Muscle of back (tissue), 11 donors: ENCODE results near the gene BICD1. TPM values are rescaled to one million over a fixed set of nuclear protein-coding genes. Genes with fewer than 3 reads are reported as not detected.

Source experiments
- DNase-seq, 3 donors: peaks; one replicate each; pipeline versions ENCODE4 v3.0.0 to v3.0.0-alpha.2; 2013
- polyA plus RNA-seq, 10 donors: library from polyadenylated mRNA; unstranded; fragments of 120-200 nt; gene quantifications; one replicate each; pipeline ENCODE4 v1.2.1, GENCODE V29; 2013; ENCODE audit not compliant: insufficient read length in 10 of 10

The BICD1 gene
- polyA plus RNA-seq, 10 donors = 6.7 to 13.0 (median 10.9) TPM

GRCh38 chr12:32100888-32101287, 5.8 kb upstream of the BICD1 start:
- DNase-seq = no peak

GRCh38 chr12:32102234-32102633, 4.4 kb upstream of the BICD1 start:
- no peak for DNase-seq

GRCh38 chr12:32104572-32105355, 1.9 kb upstream of the BICD1 start:
- peak in 1 of 3 donors; percentile 16 for DNase-seq

GRCh38 chr12:32105986-32106516, 596 bp upstream of the BICD1 start:
- no peak for DNase-seq

- peak in 1 of 3 donors; percentile 40 for DNase-seq
Measured at GRCh38 chr12:32107359-32108267, 966 bp downstream of the BICD1 start.

GRCh38 chr12:32108787-32109186, 2.1 kb downstream of the BICD1 start:
- no peak for DNase-seq

GRCh38 chr12:32110417-32110816, 3.8 kb downstream of the BICD1 start:
- no peak for DNase-seq

GRCh38 chr12:32110942-32111341, 4.3 kb downstream of the BICD1 start:
- DNase-seq = no peak

- peak in 2 of 3 donors; percentile 62 to 97 for DNase-seq
Measured at GRCh38 chr12:32115404-32116104, 8.9 kb downstream of the BICD1 start.

GRCh38 chr12:32116897-32117296, 10.2 kb downstream of the BICD1 start:
- DNase-seq = peak in 1 of 3 donors; percentile 38

GRCh38 chr12:32117316-32117715, 10.7 kb downstream of the BICD1 start:
- DNase-seq = peak in 1 of 3 donors; percentile 33

GRCh38 chr12:32118806-32119205, 12.2 kb downstream of the BICD1 start:
- no peak for DNase-seq

- DNase-seq = no peak
Measured at GRCh38 chr12:32120419-32120818, 13.8 kb downstream of the BICD1 start.

GRCh38 chr12:32124637-32125036, 18.0 kb downstream of the BICD1 start:
- no peak for DNase-seq

GRCh38 chr12:32125455-32126084, 18.9 kb downstream of the BICD1 start:
- DNase-seq = peak in 1 of 3 donors; percentile 37

GRCh38 chr12:32126720-32127119, 20.1 kb downstream of the BICD1 start:
- peak in 1 of 3 donors; percentile 46 for DNase-seq

GRCh38 chr12:32131666-32132065, 25.0 kb downstream of the BICD1 start:
- DNase-seq = no peak

GRCh38 chr12:32134101-32134888, 27.6 kb downstream of the BICD1 start:
- DNase-seq = no peak

GRCh38 chr12:32135967-32136366, 29.3 kb downstream of the BICD1 start:
- no peak for DNase-seq

GRCh38 chr12:32136404-32136803, 29.8 kb downstream of the BICD1 start:
- DNase-seq = no peak

- peak in 1 of 3 donors; percentile 64 for DNase-seq
Measured at GRCh38 chr12:32139064-32139421, 32.4 kb downstream of the BICD1 start.
